GM13977 (cell line): Measurements from ENCODE around the gene CNOT10.

Source experiments
- DNase-seq: peaks from one replicate; pipeline ENCODE4 v3.0.0; 2012; ENCODE audit warnings: low spot score
- in situ Hi-C: fragments of 300-500 bp; cut with MboI; formaldehyde crosslinking; loops from one replicate; pipeline ENCODE4 v1.12.0; 2022; ENCODE audit warnings: low sequenced_read_pairs, low pct_unique_long_range_greater_than_20kb, mixed read lengths, inconsistent platforms; ENCODE audit not compliant: unreplicated experiment
- TF ChIP-seq, protein P1 (sequence below): IDR thresholded peaks from 2 replicates; pipeline ENCODE4 v1.5.1; 2012; ENCODE audit warnings: mild to moderate bottlenecking, control low read depth; ENCODE audit not compliant: insufficient read depth; ENCODE audit errors: extremely low read depth, missing control alignments

CNOT10 gene

DNA sequence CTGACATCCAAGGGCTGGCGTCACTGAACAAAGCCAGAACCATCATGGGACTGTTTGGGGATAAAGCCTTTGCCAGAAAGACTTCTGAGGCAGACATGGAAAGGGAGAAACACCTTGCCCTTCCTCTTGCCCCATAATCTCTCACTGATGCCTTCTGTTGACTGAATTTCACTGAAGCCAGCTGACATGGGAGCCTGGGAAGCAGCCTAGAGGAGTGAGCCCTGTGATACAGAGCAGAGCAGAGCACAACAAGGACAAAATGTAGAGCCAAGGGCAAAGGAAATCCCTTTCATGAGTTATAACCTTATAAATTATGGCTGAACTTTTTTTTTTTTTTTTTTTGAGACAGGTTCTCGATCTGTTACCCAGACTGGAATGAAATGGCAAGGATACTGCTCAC, 9.8 kb upstream of the CNOT10 start:
- TF ChIP-seq, protein P1, sequence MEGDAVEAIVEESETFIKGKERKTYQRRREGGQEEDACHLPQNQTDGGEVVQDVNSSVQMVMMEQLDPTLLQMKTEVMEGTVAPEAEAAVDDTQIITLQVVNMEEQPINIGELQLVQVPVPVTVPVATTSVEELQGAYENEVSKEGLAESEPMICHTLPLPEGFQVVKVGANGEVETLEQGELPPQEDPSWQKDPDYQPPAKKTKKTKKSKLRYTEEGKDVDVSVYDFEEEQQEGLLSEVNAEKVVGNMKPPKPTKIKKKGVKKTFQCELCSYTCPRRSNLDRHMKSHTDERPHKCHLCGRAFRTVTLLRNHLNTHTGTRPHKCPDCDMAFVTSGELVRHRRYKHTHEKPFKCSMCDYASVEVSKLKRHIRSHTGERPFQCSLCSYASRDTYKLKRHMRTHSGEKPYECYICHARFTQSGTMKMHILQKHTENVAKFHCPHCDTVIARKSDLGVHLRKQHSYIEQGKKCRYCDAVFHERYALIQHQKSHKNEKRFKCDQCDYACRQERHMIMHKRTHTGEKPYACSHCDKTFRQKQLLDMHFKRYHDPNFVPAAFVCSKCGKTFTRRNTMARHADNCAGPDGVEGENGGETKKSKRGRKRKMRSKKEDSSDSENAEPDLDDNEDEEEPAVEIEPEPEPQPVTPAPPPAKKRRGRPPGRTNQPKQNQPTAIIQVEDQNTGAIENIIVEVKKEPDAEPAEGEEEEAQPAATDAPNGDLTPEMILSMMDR = no peak
- in situ Hi-C loops = no loop called here
- no peak for DNase-seq

DNA sequence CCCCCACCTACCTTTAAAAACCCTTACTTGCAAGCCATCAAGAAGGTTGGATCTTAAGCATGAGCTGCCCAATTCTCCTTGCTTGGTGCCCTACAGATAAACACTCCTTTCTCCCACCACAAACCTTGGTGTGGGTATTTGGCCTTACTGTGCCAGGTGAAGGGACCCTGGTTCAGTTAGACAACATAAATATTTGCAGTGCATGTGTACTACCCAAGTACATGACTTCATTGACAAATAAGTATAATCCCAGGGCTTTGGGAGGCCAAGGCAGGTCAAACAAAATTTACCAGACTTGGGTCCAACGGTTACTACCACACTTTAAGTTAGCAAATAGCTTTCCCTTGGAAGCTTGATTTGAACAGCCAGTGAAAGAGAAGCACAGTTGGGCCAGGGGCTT, 9.3 kb upstream of the CNOT10 start:
- DNase-seq = no peak
- in situ Hi-C loops = no loop called here
- TF ChIP-seq, protein P1 = no peak

DNA sequence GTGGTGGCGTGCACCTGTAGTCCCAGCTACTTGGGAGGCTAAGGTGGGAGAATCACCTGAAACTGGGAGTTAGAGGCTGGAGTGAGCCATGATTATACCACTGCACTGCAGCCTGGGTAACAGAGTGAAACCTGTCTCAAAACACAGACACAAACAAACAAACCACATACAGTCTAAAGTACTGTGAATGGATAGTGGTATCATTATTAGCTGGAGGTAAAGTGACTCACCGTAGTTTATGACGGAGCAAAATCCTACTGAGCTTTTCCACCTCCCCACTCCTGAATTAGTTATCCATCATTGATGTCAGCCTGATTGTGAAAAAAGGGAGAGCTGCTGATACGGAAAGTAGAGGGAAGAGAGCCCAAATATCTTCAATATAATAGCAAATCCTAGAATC, 3.2 kb upstream of the CNOT10 start:
- in situ Hi-C loops = no loop called here
- TF ChIP-seq, protein P1 = no peak
- DNase-seq = no peak

DNA sequence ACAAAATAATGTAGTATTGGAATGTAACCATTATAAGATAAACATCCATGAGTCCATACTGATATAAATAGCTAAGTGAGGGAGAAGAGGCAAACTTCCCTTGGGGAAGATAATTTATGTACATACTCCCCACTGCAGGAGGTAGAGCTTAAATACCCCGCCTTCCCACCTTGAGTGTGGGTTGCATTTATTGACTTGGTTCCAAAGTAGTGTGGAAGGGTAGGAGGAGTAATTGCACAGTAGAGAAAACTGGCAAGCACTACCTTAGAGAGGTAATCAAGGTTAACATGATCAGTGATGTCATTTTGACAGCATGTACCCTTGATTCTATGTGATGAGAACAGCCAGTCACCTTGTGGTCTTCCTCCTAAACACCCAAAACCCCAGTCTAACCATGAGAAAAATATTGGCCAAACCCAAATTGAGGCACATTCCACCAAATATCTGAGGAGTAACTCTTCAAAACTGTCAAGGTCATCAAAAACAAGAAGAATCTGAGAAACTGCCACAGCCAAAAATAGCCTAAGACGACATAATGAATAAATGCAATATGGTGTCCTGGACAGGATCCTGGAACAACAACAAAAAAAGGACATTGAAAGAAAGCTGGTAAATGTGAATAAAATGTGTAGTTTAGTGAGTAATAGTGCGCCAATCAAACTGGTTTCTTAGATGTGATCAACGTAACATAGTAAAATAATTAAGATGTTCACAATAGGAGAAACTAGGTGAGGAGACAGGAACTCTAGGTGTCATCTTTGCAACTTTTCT, 774 bp upstream of the CNOT10 start:
- TF ChIP-seq, protein P1 = no peak
- in situ Hi-C loops = no loop called here
- DNase-seq = no peak

DNA sequence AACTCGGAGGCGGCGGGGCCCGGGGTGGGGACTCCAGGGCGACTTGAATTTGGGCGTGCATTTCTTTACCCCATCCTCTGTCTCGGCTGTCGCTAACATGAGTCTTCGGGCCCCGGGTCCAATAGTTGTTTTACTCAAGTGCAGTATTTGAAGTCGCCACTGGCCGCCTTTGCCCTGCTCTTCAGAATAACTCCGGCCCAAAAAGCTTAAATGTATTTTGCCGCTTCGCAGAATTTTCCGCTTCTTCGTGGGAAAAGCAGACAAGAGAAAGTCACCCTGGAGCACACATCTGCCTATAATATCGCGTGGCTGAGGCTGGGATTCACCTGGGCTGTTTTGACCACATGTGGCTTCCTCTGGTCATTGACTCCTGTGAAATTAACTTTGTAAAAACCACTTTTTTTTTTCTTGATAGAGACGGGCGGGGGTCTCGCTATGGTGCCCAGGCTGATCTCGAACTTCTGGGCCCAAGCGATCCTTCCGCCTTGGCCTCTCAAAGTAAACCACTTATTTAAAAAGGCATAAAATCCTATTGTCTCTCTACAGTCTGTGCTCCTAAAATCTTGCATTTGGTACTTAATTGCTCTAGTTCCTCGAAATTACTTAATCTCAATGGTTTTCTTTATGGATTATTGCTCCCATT, 676 bp downstream of the CNOT10 start:
- DNase-seq = no peak
- TF ChIP-seq, protein P1 = no peak
- in situ Hi-C loops = no loop called here

DNA sequence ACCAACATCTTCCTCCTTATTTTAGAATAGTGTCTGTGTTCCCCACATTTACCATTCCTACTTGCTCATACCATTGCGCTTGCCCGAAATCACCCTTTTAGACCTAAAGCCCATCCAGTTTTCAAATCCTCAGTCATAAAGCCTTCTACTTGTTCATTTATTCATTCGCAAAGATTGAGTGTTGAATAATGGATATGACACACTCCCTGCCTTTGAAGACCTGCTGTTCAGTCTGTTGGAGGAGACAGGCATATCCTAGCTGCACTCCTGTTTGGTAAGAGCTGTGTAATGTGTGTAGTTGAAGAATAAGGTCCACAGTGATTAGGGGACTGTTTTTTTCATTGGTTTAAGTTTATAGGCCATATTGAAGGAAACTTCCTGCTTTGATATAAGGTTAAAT, 1.7 kb downstream of the CNOT10 start:
- in situ Hi-C loops = no loop called here
- TF ChIP-seq, protein P1 = no peak
- DNase-seq = no peak
